LHCN-M2 (cell line): ENCODE measurements around the gene CDH4. TPM values are rescaled to one million over a fixed set of nuclear protein-coding genes. Genes with fewer than 3 reads are reported as not detected.

Experiments
- DNase-seq: peaks from one replicate; pipeline ENCODE4 v3.0.0-alpha.2; 2012; ENCODE audit warnings: low read depth
- total RNA-seq: library from RNA; depleted of rRNA; stranded (reverse); fragments of >200 nt; gene quantifications from 2 replicates; pipeline ENCODE4 v1.2.3, GENCODE V29; 2014

The CDH4 gene
- total RNA-seq, 1 experiment from 2014 or later, result 0.98 TPM

DNA sequence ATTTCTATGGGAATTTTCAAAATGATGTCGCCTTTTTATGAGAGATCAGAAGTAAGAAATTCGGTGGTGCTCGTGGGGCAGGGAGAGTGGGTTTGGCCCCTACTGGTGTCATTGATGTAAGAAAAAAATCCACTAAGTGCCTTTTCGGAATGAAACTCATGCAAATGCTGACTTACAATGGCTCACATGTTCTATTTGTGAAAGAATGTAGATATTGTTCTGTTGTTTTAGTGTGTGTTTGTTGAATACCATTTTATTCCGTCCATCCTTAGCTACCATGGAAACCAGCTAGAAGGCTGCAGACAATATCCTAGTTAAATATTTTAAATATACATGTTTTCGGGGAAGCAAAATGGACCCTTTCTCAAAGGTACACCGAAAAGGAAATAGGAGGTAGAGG is 508.7 kb downstream of the CDH4 start:
- DNase-seq, result no peak

DNA sequence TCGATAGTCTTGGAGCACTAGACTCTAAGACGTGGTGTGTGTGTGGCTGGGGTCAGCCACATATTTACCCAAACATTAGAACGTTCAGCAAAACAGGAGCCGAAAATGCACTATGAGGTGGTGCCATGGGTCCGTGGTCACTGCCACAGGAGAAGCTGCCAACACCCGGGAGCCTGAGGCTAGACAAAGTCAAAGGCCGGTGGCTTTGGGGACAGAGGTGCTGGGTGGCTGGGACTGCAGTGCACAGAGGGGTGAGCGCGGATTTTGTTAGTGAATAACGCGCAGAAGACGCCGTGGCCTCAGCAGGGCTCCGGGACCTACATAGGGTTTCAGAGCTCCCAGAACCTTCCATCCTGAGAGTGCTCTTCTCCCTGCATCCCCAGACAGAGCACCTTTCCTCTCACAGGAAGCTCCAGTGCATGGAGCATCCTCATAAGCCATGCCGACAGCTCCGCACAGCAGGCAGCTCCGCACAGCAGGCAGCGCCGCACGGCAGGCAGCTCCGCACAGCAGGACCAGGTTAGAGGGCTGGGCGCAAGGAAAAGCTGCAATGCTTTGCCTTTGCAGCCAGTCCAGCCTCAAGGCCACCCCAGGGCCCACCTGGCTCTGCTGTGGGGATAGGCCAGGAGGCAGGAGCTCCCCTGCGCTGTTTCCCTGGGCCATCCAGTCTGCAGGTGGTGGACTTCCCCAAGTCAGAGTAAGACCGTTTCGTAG is 509.5 kb downstream of the CDH4 start:
- no peak for DNase-seq

GRCh38 chr20:61762167-61762710 is 510.2 kb downstream of the CDH4 start:
- no peak for DNase-seq

DNA sequence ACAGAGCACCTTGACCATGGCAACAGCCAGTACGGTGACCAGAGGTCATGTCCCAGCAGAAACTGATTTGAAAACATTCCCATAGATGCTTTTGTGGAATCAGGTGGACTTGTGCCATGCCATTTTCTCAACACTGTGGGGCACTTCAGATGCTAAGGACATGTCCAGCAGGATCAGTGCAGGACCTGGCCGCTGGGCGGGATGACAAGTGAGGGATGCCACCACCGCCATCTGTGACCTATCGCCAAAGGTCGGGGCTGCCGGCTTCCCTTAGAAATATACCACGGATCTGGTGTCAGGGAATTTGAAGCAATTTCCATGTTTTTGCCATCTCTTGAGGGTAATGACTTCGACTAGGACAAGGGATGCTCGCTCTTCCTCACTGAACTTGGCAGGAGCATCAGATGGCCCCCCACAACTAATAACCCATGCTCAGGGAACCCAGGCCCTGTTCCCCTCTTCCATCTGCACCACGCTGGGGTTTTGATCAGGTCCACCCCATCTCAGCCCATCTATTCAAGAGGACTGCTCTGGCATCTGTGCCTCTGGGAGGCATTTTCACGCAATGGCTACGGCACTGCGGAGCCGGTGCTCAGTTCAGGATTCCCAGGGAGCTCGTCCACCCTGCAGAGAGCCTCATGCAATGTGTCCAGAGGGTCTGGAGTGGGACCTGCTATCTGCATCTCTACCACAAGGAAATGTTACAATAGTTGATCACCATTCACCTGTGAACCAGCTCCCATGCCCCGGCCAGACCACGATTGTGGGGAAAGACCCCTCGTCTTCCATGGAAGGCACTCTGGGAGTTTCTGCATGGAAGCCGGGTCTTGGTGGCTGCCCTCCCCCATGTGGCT is 511.1 kb downstream of the CDH4 start:
- DNase-seq, result no peak

DNA sequence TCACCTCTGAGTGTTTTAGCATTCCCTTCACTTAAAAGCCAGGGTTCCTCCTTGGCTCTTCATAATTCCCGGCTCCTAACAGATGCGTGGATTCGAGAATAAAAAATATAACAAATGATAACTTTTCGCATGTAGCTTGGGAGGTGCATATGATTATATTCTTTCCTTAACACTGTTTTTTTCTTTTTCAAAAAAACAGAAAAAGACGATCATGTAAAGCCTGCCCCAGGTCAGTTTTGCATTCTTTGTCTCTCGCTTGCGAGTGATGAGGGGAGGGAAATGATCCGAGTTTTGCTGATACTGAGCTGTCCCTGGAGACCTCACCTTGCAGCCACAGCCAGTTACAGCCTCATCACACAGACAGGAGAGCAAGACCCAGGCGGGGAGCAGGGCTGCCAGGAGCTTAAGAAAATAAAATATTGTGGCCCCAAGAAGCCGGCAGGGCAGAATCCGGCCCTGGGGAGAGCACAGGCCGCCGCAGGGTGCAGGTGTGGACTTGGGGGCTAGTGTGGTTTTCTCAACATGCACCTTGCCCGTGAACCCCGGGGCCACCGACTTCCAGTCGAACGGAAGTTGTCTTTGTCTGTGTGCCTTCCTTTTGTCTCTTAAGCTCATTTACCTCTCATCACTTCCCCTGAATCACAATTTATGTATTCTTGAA is 511.8 kb downstream of the CDH4 start:
- DNase-seq, result no peak

- no peak for DNase-seq
Measured at GRCh38 chr20:61764471-61765025, 512.5 kb downstream of the CDH4 start.

DNA sequence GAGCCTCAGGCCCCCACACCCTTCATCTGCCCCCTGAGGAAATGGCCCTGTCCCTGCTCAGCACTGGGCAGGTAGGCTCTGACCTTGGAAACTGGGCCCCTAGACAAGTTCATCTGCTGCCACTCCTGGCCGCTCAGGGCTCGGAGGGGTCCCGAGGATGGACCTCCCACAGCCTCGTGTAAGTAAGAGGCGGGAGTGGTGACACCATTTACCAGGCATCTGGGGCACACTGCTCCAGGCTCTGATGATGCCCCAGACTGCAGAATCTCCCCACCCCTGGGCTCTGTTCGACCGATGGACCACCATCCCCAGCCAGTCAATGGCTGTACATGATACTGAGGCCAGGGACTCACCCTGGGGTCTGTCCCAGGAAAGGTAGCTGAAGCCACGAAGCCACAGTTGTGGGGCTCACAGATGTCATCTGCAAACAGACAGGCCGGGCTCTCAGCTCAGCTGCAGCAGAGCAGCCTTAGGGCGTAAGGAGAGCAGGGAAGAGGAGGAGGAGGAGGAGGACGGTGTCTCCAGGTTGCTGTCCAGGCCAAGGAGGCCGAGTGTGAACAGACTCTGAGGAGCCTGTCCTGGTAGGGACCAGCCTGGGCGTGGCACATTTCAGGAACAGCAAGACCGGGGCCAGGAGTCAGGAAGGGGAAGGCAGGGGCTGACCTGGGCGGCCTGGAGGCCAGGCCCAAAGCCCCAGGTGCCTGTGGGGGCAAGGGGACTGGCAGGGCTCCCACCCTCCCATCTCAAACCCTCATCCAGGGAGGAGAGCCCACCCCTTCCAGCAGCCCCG is 513.2 kb downstream of the CDH4 start:
- no peak for DNase-seq

DNA sequence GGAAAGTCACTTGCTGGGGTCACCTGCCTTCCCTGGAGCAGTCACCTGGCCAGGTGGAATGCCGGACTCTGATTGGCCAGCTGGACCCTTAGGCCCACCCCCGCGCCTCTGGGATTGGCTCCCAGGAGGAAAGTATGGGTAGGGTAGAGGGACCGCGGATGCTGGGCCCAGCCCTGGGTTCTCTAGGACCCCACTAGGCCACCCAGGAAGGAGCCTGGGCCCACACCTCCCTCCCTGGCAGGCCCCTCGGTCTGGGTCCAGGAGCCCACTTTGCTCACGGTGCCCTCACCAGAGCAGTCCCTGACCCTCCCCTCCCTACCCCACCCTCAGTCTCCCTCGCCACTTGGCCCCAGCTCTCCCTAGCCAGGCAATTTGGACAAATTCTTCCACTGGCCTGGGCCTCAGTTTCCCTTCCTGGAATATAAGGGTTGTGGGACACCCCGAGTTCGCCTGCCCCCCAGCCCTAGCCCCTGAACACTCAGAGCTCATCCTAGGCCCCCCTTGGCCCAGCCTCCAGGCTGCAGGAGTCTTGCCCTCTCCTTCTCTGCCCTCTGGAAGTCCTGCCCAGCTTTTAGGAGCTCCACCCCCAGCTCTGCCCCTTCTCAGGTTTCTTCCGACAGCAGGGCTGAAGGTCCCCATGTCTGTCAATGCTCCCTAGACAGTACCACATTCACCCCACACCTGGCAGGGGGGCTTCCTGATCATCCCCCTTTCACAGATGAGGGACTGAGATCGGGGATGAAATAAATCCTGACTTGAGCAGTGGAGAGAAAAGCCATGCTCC is 514.0 kb downstream of the CDH4 start:
- DNase-seq, result no peak

GRCh38 chr20:61766921-61767610 is 515.0 kb downstream of the CDH4 start:
- DNase-seq, result no peak

DNA sequence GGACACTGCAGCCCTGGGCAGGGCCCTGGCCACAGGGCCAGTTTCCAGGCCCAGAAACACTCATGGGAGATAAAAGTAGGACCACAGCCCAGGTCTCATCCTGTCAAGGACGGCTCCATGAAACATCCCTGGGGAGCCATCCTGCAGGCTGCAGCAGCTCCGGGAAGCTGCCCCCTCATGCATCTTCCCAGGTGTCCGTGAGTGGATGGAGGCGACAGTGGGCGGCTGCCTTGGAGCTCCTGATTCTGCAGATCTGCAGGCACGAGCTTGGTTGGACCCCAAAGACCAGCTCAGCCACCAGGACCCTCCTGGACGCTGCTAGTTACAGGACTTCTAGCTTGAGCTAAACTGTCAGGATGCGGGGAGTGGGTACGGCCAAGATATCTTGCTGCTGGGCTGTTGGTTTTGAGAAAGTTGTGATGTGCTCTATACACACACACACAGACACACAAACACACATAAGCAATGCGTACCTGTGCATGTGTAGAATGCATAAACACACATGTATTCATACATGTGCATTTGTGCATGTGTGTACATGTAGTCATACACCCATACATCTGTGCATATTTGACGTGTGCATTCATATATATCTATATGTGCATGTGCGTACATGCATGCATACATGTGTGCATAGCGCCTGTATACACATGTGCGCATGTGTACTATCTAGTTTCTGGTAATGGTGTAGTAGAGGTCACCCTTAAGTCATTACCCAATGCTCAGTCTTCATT is 515.9 kb downstream of the CDH4 start:
- no peak for DNase-seq

- DNase-seq, result no peak
Measured at GRCh38 chr20:61768571-61769285, 516.7 kb downstream of the CDH4 start.

DNA sequence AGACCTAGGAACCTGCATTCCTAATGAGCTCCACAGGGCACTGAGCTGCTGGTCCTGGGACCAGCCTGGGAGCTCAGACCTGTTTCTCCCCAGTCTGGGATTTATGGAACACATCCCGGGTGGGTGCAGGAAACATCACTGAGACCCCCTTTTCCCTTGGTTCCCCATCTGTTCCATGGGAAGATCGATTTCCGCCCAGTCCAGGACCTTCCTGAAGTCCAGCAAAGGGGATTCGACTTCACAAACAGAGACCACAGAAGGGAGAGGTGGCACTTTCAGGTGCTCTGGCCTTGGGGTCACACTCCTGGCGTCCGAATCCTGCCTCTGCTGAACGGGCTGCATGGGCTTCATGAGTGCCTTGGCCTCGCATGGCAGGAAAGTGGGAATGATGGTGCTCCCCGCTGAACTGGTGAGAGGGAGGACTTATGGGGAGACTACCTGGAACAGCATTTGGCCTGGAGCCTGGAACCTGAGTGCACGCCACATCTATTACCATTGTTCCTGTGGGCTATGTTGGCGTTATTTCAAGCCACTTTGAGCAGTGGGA is 517.3 kb downstream of the CDH4 start:
- no peak for DNase-seq

- no peak for DNase-seq
Measured at GRCh38 chr20:61770113-61770585, 518.1 kb downstream of the CDH4 start.

GRCh38 chr20:61771805-61772350 is 519.8 kb downstream of the CDH4 start:
- DNase-seq, result no peak

- DNase-seq, result no peak
Measured at GRCh38 chr20:61772828-61773631, 521.0 kb downstream of the CDH4 start.

- DNase-seq, result no peak
Measured at GRCh38 chr20:61773926-61774587, 522.0 kb downstream of the CDH4 start.
